NCI-H2107 treated with DMSO at 0.1 percent for 48 hours (cell line): ENCODE data around the gene TSPAN4.

ENCODE experiments used
- DNase-seq: peaks from one replicate; lab custom pipeline; 2025; ENCODE audit not compliant: unreplicated experiment; lab: John Stamatoyannopoulos, UW

Gene TSPAN4, protein sequence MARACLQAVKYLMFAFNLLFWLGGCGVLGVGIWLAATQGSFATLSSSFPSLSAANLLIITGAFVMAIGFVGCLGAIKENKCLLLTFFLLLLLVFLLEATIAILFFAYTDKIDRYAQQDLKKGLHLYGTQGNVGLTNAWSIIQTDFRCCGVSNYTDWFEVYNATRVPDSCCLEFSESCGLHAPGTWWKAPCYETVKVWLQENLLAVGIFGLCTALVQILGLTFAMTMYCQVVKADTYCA

DNA sequence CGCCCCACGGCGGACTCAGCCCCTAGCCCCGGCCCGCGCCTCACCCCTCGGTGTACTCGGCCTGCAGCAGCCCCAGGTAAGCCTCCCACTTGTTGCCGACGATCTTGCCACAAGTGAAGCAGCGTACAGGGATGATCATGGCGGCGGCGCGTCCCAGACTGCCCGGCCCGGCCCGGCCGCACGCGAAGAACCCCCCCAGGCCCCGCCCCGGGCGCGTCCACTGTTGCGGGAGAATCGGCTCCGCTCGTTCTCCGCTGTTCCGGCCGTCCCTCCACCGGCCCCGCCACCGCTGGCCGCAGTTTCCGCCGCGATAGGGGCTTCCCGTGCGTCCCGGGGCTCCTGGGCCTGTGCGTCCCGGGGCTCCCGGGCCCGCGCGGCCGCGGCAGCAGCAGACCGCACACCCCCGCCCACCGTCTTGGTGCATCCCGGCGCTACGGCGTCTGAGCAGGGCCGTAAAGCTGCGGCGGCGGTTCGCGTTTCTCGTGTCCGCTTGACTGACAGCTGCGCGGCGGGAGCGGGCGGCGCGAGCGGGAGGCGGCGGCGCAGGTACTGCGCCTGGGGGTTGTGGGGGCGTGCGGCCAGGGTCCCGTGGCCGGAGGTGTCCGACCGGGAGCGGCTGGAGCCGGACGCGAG lies at the start of gene TSPAN4, which contains the start of gene POLR2L:
Gene TSPAN4, plus strand, starts transcription at position 483 of the 633 bp plus-strand sequence. CDS start 7,453 bp downstream, outside the sequence.
Gene POLR2L, minus strand, starts transcription at position 160 of the 633 bp plus-strand sequence. Its CDS starts 21 bp downstream, at position 139.
- DNase-seq = peak; percentile 53

DNA sequence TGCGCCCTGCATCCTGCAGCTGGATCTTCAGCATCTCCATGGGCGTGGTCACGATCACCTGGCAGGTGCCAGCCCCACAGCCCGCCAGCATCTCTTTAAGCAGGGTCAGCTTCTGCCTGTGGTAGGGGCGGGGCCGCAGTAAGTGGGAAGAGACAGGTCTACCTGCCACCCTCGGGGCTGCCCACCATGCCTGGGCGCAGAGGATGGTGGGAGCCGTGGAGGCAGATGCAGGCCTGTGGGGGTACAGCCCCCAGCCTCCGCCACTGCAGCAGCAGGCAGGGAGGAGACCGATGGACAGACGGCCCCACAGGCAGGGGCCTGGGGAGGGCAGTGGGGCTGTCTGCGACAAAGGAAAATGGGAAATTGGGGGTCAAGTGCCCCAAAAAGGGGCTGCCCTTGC lies 49.8 kb upstream of the TSPAN4 start:
- no peak for DNase-seq

DNA sequence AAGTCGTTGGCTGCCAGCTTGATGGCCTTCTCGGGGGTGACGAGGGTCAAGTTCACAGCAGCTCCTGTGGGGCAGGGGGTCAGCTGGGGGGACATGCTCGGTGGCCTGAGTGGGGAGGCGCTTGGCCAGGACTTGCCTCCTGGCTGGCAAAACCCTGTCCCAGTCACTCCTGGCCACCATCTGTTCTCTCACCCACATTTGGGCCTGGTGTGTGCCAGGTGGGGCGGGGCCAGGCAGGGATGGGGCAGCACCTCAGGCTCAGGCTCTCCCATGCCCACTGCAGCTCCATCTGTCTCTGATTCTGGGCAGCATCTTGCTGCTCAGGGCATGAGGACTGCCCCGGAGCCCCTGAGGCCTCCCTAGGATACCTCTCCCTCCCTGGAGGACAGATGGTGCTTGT lies 49.1 kb upstream of the TSPAN4 start:
- no peak for DNase-seq

DNA sequence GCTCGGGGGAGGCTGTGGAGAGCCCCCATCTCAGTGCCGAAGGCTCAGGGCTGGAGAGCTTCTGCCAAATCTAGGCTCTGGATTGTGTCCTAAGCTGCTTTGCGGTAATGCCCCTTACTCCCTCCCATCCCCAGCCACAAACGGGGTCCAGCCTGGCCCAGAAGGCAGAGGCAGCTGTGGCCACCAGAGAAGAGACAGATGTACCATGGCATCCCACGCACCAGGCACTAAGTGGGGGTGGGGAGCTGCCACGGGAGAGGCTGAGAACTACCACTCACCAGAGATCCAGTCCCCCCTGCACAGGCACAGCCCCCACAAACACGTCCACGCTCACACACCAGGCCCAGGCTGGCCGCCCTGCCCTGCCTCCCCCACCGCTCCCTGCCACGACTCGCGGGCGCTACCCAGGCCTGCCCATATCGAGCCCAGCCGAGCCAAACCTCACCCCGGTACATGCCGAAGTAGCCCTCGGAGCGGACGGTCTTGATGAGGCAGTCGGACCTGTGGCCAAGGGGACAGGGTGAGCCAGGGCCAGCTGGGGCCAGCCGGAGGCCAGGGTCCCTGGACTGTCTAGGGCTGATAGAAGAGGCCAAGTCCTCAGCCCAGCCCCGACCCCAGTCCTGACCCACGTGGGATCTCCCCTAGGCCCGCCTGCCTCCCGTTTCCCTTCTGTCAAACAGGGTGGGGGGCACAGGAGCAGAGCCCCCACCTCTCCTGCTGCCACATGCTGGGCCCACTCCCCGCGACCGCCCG lies 48.5 kb upstream of the TSPAN4 start:
- DNase-seq = no peak

DNA sequence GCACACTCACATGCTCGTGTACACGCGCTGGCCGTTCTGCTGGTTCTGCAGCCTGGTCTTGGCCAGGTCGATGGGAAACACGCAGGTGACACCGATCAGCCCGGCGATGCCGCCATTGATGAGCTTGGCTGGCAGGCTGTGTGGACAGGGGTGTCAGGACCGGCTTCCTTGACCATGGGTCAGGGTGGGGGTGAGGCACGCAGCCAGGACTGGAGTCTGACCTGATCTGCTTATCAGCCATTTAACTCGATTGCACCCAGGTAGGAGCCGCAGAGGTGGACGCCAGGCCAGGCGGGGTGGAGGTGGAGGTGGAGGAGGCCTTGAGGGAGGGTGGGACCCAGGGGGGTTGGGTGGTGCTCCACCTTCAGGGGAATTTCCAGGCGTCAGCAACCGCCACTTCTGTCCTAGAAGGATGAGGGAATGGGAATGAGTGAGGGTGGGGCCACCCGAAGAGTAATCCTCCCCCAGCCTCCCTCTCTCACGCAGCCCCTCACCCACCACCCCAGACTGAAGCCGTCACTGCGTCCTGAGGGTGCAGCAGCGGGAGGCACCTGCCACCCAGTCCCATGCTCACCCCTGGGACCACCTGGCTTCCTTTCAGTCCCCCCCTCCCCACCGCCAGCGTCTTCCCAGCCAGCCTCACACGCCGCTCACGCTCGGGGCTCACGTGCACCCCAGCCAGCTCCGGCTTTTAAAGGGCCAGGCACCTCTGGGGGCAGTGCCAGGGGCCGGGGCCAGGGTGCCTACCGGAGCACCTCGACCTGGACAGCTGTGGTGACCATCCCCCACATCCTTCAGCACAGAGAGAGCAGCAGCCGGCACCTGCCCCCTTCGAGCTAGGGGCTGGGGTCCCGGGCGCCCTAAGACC lies 47.7 kb upstream of the TSPAN4 start:
- no peak for DNase-seq

DNA sequence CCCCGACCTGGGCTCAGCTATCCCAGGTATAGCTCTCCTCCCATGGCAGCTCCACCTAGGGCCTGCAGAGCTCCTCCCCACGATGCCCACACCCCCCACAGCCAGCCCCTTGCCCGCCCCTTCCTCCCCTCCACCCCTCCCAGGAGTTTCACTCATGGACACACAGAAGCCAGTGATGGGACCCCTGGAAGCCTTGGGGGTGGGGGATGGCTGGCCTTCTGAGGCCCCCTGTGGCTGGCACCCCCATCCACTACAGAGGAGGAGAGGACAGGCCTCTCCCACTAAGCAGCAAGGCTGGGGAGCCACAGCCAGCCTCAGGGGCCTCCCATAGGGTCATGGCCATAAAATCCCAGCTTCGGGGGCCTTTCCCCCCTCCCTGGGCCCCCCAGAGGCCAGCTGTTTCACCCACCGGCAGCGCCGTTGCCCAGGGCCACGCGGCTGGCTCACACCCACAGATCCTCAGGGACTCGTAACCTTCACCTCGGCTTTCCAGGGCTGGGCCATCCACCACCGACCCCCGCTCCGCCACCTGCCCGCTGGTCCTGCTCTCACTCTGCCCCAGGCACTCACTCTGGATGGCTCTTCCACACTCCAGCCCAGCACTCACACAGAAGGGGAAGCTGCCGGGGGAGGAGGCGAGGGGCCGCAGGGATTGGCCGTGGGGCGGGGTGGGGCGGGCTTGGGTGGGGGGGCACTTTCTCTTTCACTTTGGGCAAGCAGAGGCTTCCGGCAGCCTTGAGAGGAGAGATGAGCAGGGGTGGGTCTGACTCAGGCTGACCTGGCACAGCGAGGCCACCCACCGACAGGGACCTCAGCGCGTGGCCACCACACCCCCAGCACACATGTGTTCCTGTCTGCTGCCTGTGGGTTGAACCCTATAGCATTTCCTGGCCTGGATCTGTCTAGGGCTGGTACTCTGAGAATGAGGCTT lies 46.8 kb upstream of the TSPAN4 start:
- peak; percentile 60 for DNase-seq

DNA sequence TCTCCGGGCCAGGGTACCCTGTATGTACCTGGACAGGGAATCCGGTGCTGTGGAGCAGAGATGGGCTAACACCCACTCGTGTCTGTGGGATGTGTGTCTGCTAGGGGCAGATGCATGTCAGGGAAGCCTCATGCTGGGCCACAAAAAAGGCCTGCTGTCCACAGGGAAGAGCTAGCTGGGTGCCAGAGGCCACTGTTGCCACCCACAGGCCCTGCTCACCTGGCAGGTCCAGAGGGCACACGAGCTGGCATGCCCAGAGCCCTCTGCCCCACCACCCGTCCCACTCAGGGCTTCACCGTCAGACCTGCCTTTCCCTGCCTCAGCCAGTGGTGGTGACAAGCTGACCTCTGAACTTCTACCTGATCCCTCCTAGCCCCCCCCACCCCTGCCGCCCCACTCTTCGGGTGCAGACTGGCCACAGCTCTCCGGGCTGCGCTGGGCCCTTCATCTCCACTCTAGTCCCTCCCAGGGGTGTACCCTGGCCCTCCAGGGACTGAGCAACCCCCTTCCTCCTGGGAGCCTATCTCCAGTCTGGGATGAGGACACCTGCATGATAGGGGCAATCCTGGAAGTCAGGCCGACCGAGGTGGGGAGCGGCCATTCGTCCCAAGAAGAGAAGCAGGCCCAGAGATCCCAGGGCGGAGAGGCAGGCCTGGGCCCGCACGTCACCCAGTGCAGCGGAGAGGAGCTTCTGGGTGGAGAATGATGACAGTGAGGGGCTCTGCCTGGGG lies 45.9 kb upstream of the TSPAN4 start:
- DNase-seq = no peak

DNA sequence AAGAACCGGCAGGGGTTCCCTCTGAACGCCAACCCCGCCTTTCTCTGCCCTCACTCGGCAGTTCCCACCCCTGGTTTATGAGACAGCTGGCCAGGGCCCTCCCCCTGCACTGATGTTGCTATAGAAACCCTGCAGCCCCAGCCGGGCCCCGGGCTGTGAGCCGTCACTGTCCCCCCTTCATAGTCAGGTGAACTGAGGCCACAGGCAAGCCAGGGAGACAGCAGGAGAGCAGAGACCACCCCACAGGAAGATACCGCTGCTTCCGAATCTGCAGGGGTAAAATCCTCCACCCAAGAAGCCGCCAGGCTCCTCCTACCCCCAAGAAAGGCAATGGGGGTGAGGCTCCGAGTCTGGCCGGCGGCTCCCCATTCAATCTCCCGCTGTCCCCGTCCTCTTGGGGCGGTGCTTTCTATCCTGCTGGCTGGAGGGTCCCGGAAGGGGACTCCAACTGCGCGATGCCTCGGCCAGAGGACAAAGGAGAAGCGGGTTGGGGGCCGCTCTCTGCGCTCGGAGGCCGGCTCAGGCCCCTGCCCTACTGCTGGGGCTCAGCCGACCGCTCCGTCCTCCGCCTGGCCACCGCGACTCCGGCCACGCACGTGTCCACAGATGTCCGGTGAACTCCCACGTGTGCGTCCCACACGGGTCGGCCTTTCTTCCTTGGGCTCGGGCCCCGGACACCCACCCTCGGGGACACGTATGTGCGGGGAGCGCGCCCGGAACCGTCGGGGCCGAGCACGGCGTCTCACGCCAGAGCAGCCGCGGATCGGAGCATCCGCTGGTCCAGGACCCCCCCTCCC lies 45.2 kb upstream of the TSPAN4 start:
- DNase-seq = peak; percentile 57

DNA sequence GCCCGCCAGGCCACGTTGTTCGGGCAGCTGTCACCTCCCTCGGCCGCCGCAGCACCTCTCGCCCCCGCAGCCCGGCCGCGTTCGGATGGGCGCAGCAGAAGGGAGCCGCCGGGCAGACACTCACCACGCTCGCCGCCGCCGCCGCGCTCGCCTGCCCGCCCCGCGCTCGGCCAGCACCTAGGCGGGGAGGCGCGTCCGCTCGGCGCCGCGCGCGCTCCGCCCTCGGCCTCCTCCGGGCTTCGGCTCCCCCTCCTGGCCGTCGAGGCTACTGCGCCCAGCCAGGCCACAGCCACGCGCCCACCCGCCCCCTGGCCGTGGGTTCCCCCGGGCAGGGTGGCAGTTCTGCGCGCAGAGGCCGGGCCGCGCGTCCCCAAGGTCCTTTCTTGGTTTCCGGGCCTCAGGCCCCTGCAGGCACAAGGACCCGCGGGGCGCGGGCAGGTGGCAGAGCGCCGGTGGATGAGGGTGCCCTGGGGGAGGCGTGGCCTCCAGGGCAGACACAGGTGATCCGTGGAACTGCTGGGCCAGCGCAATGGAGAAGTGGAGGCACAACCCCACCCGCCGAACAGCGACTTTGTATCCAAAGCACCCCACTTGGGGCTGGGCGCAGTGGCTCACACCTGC lies 44.4 kb upstream of the TSPAN4 start, which contains the start of gene SLC25A22:
Gene SLC25A22, minus strand, starts transcription at position 189 of the 621 bp plus-strand sequence. CDS start 3,275 bp downstream, outside the sequence.
- peak; percentile 22 for DNase-seq

DNA sequence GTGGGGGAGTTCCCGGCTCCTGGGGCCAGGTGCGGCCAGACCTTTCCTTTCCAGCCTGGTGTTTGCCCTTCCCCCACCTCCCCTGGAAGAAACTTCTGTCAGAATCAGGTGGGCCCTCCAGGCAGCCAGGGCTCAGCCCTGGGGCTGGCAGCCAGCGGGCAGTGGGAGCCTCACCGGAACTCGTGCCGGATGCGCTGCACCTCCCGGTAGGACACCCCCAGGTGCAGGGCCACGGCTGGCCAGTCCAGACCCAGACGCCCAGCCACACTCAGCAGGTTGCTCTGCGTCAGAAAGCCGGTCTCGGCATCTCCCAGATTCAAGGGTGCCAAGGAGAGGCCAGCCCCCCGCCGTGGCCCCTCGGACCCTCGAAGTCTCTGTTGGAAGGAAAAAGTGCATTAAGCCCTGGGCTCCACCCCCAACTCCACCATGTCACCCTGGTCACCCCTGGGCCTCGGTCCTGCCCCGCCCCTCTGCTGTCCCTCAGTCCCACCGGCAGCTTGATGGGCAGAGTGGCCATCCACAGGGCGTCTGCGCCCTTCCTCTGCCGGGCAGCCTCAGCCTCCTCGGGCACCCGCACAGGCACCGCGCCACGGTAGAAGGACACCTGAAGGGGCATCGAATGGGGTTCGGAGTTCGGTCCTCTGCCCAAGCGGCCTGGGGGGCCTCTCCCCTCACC lies 42.9 kb upstream of the TSPAN4 start:
- no peak for DNase-seq

DNA sequence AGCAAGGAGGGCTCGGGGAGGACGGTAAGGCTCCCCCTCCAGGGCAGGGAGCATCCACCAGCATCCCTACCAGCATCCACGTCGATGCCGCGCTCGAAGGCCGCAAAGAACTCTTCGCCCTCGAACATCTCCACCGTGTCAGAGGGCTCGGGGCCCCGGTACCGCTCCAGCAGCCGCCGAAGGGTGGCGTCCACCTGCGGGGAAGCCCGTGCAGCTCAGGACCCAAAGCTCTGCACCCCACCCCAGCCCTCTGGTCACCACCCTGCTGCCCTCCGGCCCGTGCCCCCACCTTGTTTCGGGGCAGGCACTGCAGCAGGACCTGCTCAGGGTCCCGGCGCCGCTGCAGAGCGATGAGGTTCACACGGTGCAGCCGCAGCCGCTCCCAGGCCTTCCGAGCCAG lies 42.2 kb upstream of the TSPAN4 start:
- DNase-seq = no peak

DNA sequence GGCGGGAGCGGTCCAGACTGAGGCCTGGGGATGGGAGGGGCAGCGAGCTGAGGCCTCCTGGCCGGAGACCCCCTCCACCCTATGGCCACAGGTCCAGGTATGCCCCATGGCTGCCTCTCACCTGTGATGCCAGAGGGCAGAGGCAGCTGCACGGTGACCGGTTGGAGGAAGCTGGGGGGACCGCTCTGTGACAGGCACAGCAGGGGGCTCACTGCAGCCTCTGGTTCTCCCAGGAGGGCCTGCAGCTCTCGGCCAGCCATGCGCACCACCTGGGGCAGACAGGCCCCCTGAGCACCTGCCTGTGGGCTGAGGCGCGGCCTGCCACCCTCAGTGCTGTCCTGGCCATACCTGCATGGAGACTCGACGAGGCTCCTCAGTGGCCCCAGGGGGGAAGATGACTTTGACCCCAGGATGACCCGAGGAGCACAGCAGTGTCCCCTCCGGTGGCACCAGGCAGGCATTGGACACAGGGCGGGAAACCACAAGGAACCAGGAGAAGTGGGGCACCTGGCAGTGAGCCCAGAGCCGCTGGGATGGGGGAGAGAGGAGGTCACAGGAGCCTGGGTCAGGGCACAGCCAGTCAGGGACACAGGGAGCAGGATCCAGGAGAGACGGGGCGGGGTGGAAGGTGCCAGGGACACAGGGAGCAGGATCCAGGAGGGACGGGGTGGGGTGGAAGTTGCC lies 41.4 kb upstream of the TSPAN4 start:
- no peak for DNase-seq

DNA sequence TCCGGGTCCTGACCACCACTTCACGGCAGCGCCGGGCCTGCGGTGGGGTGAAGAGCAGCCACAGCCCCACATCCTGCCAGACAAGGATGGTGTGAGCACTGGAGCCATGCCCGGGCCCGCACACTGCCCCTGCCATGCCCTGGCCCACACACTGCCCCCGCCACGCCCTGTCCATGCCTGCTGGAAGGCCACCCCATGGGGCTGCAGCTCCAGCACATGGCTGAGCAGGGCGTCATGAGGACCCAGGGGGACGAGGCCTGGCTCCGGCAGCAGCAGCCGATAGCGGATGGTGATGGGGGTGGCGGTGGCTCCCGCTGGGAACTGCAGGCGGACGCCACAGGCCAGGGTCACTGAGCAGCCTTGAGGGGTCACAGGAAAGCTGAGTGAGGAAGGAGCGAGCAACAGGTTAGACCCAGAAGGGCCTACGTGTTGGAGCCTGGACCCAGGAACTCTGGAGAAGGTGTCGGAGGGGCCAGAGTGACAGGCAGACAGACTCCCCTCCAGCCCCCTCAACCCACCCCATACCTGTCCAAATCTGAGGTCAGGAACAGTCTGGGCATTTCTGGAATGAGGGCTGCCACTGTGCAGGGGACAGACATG lies 40.5 kb upstream of the TSPAN4 start:
- DNase-seq = no peak

DNA sequence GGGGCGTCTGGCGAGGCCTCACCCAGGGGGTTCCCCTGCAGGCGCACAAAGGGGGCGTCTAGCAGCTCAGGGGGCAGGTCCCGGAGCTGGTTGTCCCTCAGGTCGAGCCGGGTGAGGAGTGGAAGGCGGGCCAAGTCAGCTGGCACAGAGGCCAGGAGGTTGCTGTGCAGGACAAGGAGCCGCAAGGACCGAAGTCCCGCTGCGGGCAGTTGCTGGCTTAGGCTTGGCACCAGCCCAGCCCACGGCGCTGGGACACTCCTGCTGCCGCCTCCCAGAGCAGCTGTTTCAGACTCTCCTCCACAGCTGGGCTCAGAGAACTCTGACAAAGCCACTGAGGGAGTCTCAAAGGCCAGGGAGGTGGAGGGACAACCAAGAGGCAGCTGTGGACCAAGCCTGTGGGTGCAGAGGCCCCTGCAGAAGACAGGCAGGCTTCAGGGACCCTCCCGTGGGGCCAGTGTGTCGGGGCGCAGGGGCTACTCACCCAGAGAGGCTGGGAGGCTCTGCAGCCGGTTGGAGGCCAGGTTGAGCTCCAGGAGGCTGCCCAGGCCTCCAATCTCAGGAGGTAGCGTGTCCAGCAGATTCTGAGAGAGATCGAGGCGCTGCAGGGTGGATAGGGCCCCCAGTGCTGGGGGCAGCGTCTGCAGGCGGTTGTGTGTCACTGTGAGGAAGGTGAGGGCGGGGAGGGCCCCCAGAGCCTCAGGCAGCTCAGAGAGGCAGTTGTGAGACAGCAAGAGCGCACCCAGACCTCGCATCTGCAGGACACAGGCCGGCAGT lies 39.8 kb upstream of the TSPAN4 start:
- DNase-seq = no peak

DNA sequence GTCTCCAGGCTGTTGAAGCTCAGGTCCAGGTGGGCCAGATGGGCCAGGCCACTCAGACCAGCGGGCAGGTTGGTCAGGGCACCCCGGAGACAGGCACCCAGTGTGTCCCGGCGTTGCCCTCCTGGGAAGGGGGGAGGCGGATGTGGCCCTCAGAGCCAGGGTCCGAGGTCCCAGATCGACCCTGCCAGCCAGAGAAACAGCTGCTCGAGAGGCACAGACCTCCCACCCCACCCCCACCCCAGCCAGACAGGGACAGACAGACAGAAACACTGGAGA lies 39.2 kb upstream of the TSPAN4 start:
- no peak for DNase-seq
